Vagina (tissue), 2 donors: ENCODE results near the gene FAM53B. TPM values are rescaled to one million over a fixed set of nuclear protein-coding genes. Genes with fewer than 3 reads are reported as not detected.
A peak's percentile ranks its signal among the peaks of the same experiment; 100 is the strongest.

Source experiments
- DNase-seq, 2 donors: peaks; one replicate each; pipeline ENCODE4 v3.0.0-alpha.2; 2017; ENCODE audit errors: extremely low spot score in 2 of 2
- H3K27ac ChIP-seq: fragments of 200-600 bp; sonication (generic); one replicate; pipeline ENCODE4 v1.5.1; 2019
- H3K27me3 ChIP-seq: fragments of 200-600 bp; sonication (generic); one replicate; pipeline ENCODE4 v1.5.1; 2019
- H3K36me3 ChIP-seq, 2 donors: fragments of 200-600 bp; sonication (generic); one replicate each; pipeline ENCODE4 v1.5.1; 2017 to 2019
- H3K4me1 ChIP-seq: fragments of 200-600 bp; sonication (generic); one replicate; pipeline ENCODE4 v1.5.1; 2019
- H3K4me3 ChIP-seq, 2 donors: fragments of 200-600 bp; sonication (generic); 1 replicate in 1 of 2; 2 replicates in 1 of 2; pipeline ENCODE4 v1.5.1; 2016 to 2019
- H3K9me3 ChIP-seq: fragments of 200-600 bp; sonication (generic); one replicate; pipeline ENCODE4 v1.5.1; 2019
- POLR2A ChIP-seq, 2 donors: fragments of 450-650 bp; IDR thresholded peaks; one replicate each; pipeline ENCODE4 v1.6.1; 2017; ENCODE audit warnings: antibody characterized with exemption in 2 of 2, mild to moderate bottlenecking in 2 of 2, moderate library complexity in 2 of 2
- POLR2AphosphoS5 ChIP-seq, 2 donors: sonication (generic); formaldehyde crosslinking; IDR thresholded peaks; one replicate each; pipeline ENCODE4 v1.9.0; 2017; ENCODE audit warnings: antibody characterized with exemption in 2 of 2, mild to moderate bottlenecking in 2 of 2, low read depth in 1 of 2; ENCODE audit not compliant: insufficient read depth in 1 of 2
- intact Hi-C: fragments of 100-400 bp; cut with DNase I; formaldehyde crosslinking; loops from one replicate; pipeline ENCODE4 v1.15.1; 2023
- total RNA-seq: library from RNA; depleted of rRNA; stranded (reverse); fragments of >200 nt; gene quantifications from one replicate; pipeline ENCODE4 v1.2.3, GENCODE V29; 2016
- TF ChIP-seq, protein P1 (sequence below), 3 experiments: fragments of 450-650 bp in 2 of 3; fragments of 200-600 bp in 1 of 3; sonication (generic) in 1 of 3; IDR thresholded peaks; one replicate each; pipeline ENCODE4 v1.5.1; 2017 to 2019; ENCODE audit warnings: antibody characterized with exemption in 3 of 3, mild to moderate bottlenecking in 2 of 3, moderate library complexity in 2 of 3

The FAM53B gene
- total RNA-seq, 1 donor from 2014 or later, result 35.1 TPM

DNA sequence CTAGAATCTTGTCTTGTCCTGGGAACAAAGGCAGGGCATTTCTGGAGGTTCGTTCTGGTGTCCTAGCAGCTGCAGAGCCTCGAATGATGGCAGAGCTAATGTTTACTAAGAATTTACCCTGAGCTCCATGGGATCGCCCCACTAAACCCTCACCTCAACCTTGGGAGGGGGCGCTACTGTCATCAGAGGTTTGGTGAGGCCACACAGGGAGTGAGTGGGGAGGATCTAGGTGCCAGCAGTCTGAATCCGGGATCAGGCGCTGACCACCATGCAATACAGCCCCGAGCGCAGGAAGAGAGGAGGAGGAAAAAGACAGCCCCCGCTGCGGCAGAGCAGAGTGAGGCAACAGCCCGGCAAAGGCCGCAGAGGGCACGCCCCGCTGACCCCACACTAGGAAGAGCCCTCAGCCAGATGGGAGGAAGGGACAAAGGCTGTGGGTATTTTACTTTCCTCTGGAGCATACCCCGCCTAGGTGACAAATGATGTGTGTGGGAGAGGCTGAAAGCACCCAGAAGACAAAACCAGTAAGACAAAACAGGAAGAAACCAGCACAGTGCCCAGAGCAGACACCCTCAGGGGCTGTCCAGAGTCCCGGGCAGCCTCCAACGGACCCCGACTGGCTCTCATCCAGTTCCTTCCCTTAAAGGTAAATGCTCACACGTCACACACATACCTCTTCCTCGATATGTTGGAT, 103.5 kb downstream of the FAM53B start:
- no peaks in the 10 kb centered on the region for H3K36me3 ChIP-seq
- H3K4me1 ChIP-seq, result peaks cover 59% of the 10 kb centered on the region
- no peak overlapping the region for H3K4me3 ChIP-seq
- no peaks in the 10 kb centered on the region for H3K9me3 ChIP-seq
- TF ChIP-seq POLR2AphosphoS5 (IDR thresholded peaks at IDR 0.05; ENCODE audit: insufficient read depth in 1 of 2, low read depth in 1 of 2) (no peak), POLR2A (IDR thresholded peaks at IDR 0.05) (no peak)
- TF ChIP-seq, protein P1, sequence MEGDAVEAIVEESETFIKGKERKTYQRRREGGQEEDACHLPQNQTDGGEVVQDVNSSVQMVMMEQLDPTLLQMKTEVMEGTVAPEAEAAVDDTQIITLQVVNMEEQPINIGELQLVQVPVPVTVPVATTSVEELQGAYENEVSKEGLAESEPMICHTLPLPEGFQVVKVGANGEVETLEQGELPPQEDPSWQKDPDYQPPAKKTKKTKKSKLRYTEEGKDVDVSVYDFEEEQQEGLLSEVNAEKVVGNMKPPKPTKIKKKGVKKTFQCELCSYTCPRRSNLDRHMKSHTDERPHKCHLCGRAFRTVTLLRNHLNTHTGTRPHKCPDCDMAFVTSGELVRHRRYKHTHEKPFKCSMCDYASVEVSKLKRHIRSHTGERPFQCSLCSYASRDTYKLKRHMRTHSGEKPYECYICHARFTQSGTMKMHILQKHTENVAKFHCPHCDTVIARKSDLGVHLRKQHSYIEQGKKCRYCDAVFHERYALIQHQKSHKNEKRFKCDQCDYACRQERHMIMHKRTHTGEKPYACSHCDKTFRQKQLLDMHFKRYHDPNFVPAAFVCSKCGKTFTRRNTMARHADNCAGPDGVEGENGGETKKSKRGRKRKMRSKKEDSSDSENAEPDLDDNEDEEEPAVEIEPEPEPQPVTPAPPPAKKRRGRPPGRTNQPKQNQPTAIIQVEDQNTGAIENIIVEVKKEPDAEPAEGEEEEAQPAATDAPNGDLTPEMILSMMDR (IDR thresholded peaks at IDR 0.05), result no peak
- H3K27me3 ChIP-seq, result no peaks in the 10 kb centered on the region
- peak overlapping the region; percentile 7 for H3K27ac ChIP-seq
- no peak for DNase-seq
- intact Hi-C loops, result no loop called here

DNA sequence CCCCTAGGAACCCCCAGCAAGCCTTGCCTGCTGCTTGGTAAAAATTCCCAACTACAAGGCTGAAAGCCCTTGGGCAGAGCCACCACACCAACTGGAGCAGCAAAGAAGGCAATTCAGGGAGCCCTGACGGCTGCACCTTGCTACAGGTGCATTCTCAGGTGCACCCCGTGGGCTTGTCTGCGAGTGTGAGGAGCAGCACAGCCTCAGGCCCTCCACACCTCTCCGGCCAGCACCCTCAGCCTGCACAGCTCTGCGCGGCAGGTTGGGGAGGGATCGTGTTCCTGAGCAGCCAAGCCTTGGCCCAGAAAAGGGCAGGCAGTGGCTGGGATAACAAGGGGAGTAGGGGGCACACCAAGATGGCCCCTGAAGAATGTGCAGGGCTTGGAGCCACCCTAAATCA, 104.1 kb downstream of the FAM53B start:
- Histone ChIP-seq H3K36me3 (no peaks in the 10 kb centered on the region), H3K9me3 (no peaks in the 10 kb centered on the region), H3K4me3 (no peak overlapping the region), H3K27me3 (no peaks in the 10 kb centered on the region), H3K4me1 (peaks cover 53% of the 10 kb centered on the region), H3K27ac (no peak overlapping the region)
- intact Hi-C loops, result no loop called here
- TF ChIP-seq POLR2AphosphoS5 (IDR thresholded peaks at IDR 0.05; ENCODE audit: insufficient read depth in 1 of 2, low read depth in 1 of 2) (no peak), POLR2A (IDR thresholded peaks at IDR 0.05) (no peak)
- TF ChIP-seq, protein P1 (IDR thresholded peaks at IDR 0.05), result no peak
- no peak for DNase-seq

DNA sequence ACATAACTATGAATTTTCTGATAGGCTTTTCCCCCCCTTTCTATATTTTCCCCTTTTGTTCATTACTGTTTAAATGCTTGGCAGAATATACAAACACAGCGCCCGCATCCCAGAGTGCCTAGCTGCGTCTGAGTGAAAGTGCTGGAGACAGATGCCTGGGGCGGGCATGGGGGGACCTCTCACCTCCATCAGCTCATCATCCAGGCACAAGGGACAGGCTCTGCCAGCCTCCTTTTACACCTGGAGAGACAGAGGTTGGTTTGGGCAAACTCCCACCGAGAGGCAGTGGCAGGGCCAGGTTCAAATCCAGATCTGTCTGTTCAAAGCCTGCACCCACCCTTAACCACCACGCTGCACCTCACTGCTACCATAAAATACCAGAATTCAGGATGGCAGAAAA, 104.5 kb downstream of the FAM53B start:
- Histone ChIP-seq H3K9me3 (no peaks in the 10 kb centered on the region), H3K36me3 (no peaks in the 10 kb centered on the region), H3K27me3 (no peaks in the 10 kb centered on the region), H3K27ac (no peak overlapping the region), H3K4me1 (peaks cover 49% of the 10 kb centered on the region), H3K4me3 (no peak overlapping the region)
- TF ChIP-seq POLR2AphosphoS5 (IDR thresholded peaks at IDR 0.05; ENCODE audit: insufficient read depth in 1 of 2, low read depth in 1 of 2), result no peak
- TF ChIP-seq, protein P1 (IDR thresholded peaks at IDR 0.05), result no peak
- TF ChIP-seq POLR2A (IDR thresholded peaks at IDR 0.05), result no peak
- intact Hi-C loops, result no loop called here
- DNase-seq, result no peak

DNA sequence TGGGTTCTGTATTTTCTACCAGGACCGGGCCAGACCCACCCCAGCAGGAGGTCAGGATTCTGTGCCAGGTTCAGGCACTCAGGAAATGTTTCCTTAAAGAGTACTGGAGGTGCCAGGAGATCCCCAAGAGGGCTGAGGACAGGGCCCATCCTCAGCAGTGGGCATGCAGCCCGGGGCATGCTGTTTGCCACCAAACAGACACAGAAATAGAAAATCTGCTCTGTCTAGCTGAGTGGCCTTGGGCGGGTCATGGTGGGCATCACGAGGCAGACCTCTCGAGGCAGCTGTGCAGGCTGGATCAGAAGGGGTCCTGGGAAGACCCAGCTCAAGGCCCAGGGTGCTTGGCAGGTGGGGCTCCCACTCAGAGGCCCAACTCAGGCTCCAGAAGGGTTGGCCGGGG, 105.0 kb downstream of the FAM53B start:
- Histone ChIP-seq H3K4me3 (no peak overlapping the region), H3K36me3 (no peaks in the 10 kb centered on the region), H3K27ac (no peak overlapping the region), H3K27me3 (no peaks in the 10 kb centered on the region), H3K4me1 (peaks cover 45% of the 10 kb centered on the region), H3K9me3 (no peaks in the 10 kb centered on the region)
- DNase-seq, result no peak
- TF ChIP-seq, protein P1 (IDR thresholded peaks at IDR 0.05), result no peak
- no peak for TF ChIP-seq POLR2AphosphoS5 (IDR thresholded peaks at IDR 0.05; ENCODE audit: insufficient read depth in 1 of 2, low read depth in 1 of 2)
- no peak for TF ChIP-seq POLR2A (IDR thresholded peaks at IDR 0.05)
- intact Hi-C loops, result no loop called here

DNA sequence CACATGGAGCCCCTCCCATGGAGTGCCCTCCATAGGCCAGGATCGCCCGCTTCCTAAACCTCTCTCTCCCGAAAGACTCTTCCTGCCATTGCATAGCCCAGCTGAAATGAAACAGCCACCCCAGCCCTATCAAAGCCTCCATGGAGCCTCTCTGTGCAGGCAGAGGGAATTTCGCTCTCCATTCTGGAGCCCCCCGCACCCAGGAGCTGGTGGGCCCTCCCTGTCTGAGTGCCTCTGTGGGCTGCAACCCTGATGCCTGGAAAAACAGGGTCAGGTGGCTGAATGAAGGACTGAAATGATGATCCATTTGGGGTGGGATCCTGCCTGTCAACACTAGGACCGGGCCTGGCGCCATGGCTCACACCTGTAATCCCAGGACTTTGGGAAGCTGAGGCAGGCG, 106.4 kb downstream of the FAM53B start:
- DNase-seq, result no peak
- H3K27ac ChIP-seq, result no peak overlapping the region

More for the DNA sequence above, 106.4 kb downstream of the FAM53B start:
- Histone ChIP-seq H3K27me3 (no peaks in the 10 kb centered on the region), H3K4me1 (peaks cover 39% of the 10 kb centered on the region), H3K36me3 (no peaks in the 10 kb centered on the region), H3K4me3 (no peak overlapping the region), H3K9me3 (no peaks in the 10 kb centered on the region)
- intact Hi-C loops, result no loop called here
- TF ChIP-seq POLR2AphosphoS5 (IDR thresholded peaks at IDR 0.05; ENCODE audit: insufficient read depth in 1 of 2, low read depth in 1 of 2) (no peak), POLR2A (IDR thresholded peaks at IDR 0.05) (no peak)
- TF ChIP-seq, protein P1 (IDR thresholded peaks at IDR 0.05), result no peak
